Endothelial cell of hepatic sinusoid (primary cell): ENCODE measurements around the gene PKDCC.

Experiments
- in situ Hi-C: cut with HindIII; loops from 2 replicates; pipeline ENCODE4 v1.10.0; 2017; ENCODE audit warnings: low sequenced_read_pairs

PKDCC gene

GRCh38 chr2:42048299-42049220, 739 bp downstream of the PKDCC start:
- in situ Hi-C loops, result no loop called here

- in situ Hi-C loops, result no loop called here
Observed at GRCh38 chr2:42049221-42050009, 1.6 kb downstream of the PKDCC start.

DNA sequence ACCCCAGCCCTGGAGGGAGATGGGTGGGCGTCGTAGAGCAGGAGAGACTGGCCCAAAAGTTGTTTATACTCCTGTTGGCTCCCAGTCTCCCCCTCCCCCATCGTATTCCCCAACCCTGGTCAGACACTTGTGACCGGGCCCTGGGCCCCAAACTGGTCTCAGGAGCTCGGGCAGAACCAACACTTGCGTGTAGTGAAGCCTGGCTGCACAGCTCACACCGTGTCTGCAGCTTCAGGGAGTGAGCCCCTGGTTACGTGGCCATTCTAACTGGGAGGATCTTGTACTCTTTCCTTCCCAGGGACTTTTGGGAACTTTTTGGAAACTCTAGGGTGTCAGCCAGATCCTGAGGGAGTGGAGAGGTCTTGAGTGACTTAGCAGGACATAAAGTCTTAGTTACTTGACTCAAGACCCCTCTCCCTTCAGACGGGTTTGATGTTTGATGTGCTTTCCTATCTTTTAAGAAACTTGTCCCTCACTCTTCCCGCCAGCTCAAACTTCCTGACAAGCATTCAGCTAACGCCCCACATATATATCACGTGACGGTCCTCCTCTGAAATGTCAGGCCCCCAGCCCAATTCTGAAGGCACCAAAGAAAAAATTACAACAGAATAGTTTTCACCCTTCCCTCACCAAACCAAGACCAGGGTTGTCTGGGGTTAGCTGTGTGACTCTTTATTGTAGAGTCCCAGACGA, 2.3 kb downstream of the PKDCC start:
- in situ Hi-C loops, result no loop called here

- in situ Hi-C loops, result no loop called here
Observed at GRCh38 chr2:42050703-42051542, 3.1 kb downstream of the PKDCC start.

- in situ Hi-C loops, result no loop called here
Observed at GRCh38 chr2:42051543-42052235, 3.9 kb downstream of the PKDCC start.

GRCh38 chr2:42052702-42053481, 5.1 kb downstream of the PKDCC start:
- in situ Hi-C loops, result no loop called here

DNA sequence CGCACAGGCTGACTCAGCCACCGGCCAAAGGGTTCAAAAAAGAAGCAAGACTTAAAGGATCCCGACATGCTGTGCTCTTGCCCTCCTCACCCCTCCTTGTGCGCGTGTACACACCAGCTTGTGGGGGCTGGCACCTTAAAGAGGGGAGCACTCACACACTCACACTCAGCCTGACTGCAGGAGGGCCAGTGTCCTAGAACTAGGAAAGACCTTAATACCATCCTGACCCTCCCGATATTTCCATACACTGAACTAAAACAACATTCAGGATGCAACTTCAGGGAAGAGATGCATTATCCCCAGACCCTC, 5.6 kb downstream of the PKDCC start:
- in situ Hi-C loops, result no loop called here

DNA sequence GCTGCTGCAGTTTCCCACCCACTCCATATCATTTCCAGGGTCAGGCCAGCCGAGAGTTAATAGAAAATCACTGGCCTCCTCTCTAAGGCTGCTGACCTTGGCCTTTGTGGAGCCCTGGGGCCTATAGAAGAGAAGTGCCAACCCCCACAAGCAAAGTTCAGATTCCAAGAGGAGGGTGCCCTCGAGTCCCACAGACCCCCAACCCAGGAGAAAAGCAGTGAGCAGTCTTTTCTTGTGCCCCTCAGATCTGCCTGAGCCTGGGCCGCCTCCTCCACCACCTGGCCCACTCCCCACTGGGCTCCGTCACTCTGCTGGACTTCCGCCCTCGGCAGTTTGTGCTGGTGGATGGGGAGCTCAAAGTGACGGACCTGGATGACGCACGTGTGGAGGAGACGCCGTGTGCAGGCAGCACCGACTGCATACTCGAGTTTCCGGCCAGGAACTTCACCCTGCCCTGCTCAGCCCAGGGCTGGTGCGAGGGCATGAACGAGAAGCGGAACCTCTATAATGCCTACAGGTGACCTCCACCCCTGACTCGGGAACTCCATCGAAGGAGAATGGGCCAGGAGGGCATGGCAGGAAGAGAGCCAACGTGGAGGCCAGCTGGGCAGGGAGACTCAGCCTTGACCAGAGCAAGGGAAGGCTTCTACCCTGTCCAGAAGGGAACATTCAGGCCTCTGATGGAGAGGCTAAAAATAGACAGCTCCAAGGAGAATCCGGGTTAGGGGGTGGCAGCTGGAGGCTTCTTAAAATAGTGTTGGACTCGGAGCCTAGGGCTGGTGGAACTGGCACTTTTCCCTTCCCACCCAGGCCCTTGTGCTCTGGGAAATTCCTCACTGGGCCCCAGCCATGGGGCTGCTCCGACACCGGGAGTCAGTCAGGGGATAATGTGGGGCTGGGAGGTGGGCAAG, 6.2 kb downstream of the PKDCC start:
- in situ Hi-C loops, result no loop called here

- in situ Hi-C loops, result no loop called here
Observed at GRCh38 chr2:42054714-42055430, 7.1 kb downstream of the PKDCC start.

GRCh38 chr2:42055573-42056514, 8.0 kb downstream of the PKDCC start:
- in situ Hi-C loops, result no loop called here

DNA sequence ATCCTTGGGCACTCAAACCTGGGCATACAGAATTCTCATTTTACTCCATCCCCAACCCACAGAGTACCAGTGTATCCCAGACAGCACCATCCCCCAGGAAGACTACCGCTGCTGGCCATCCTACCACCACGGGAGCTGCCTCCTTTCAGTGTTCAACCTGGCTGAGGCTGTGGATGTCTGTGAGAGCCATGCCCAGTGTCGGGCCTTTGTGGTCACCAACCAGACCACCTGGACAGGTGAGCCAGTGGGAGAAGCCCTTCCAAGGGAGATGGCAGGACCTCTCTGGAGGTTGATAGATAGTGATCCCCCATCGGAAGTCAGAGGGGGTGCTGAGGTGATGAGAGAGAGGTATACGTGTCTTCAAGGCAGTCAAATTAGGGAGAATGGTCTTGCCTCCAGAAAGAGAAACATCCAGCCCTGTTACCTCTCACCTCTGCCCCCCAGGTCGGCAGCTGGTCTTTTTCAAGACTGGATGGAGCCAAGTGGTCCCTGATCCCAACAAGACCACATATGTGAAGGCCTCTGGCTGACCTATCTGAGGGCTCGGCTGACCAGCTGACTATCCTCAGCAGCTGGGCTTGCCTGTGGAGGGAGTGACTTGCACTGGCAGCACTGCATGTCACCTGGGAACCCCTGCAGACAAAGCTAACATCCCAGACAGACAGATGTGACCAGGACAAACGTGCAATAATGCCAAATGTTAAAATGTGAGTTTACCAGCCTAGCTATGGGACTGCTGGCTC, 9.5 kb downstream of the PKDCC start:
- in situ Hi-C loops, result no loop called here

DNA sequence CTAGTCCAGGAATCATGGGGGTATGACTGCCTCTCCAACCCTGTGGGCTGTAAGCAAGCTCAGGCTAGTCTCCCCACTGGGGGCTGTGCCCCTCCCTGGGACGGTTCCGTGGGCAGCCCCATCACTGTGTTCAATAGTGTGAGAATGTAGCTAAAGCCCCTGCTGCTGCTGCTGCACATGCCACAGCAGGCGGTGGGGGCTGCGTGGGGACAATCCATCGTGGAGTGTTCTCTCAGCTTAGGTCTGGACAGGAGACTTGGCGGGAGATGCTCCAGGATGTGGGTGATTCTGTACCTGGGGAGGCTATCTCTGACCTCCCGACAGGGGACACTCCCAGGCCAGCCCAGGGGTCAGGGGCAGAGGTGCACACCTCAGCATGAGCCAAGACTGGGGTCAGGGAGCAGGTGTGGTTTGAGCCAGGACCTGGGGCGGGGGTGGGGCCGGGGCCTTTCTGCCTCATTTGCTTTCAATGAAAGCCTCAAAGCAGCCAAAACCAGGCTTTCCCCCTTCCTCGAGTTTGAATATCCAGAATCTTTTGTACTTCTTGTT, 10.2 kb downstream of the PKDCC start:
- in situ Hi-C loops, result no loop called here

- in situ Hi-C loops, result no loop called here
Observed at GRCh38 chr2:42059261-42059898, 11.6 kb downstream of the PKDCC start.

- in situ Hi-C loops, result no loop called here
Observed at GRCh38 chr2:42060028-42060427, 12.2 kb downstream of the PKDCC start.
